Right forelimb (tissue), 1 donor: ENCODE data around the gene LPAR3.
A peak's percentile ranks its signal among the peaks of the same experiment; 100 is the strongest.

Experiments
- DNase-seq: peaks from one replicate; pipeline ENCODE4 v3.0.0-alpha.2; 2018

LPAR3 gene

GRCh38 chr1:84855691-84856630, 37.0 kb downstream of the LPAR3 start:
- no peak for DNase-seq

DNA sequence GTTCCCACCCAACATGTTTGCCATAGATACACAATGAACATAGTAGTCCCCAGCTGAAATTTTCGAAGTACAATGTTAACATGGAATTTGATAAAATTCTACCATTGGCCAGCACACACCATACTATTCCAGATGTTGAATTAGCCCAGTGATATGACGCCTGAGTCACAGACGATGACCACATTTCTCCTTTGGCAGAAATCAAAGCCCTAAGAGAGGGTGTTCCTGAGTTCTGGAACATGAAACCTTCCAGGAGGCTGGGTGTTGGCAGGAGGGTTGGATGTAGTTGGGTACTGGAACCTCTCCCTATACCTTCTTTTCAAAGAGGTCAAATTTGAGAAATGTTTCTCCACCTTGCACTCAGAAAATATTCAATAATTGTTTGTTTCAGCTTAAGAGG, 37.8 kb downstream of the LPAR3 start:
- no peak for DNase-seq

DNA sequence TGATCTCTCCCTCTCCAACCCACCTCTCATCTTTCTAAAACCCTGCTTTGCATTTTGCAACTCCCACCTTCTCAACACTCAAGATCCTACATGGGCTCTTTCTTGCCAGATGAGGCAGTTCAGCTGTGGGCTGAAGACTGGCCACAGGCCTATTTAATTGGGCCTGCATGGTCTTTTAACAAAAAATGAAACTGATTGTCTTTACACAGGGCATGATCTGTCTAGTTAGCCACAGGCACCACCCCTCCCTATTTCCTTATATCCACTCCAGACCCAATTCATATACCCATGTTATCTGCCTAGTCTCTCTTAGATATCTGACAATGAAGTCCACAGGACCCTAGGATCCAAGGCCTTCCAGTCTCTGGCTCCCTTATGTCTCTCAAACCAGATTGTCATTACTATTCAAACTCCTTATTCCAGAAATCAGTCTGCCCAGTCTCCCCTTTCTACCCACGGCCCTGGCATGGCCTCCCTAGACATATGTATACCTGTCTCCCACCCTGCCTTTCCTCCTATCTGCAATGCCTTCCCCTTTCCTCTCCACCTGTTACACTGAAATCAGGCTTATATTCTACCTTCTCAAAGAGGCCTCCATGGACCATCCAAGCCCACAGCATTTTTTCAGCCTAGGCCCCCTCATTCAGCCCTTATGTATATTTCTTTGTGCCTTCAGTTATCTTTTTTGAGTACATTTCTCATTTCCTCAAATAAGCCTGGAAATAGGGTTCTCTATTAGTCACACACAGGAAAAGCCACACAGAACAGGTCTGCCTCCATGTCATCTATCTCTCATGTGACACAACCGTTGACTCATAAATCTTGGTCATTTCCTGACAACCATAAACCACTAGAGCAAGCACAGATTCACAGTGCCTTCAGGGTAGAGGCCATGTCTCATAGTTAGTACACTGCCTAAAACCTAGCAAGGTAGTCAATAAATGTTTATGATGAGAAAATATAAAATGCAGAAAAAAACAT, 39.0 kb downstream of the LPAR3 start:
- no peak for DNase-seq

DNA sequence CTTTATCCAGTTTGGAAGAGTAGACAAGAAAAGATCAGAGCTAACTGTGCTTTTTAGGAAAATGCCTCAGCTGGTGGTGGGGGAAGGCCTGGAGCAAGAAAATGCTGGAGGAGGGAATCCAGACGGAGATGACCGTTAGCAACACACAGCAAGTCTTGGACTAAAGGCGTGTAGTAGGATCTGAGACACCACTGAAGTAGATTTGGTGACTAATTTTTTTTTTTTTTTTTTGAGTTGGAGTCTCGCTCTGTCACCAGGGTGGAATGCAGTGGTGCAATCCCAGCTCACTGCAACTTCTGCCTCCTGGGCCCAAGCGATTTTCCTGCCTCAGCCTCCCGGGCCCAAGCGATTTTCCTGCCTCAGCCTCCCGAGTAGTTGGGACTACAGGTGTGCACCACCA, 41.2 kb downstream of the LPAR3 start:
- no peak for DNase-seq

DNA sequence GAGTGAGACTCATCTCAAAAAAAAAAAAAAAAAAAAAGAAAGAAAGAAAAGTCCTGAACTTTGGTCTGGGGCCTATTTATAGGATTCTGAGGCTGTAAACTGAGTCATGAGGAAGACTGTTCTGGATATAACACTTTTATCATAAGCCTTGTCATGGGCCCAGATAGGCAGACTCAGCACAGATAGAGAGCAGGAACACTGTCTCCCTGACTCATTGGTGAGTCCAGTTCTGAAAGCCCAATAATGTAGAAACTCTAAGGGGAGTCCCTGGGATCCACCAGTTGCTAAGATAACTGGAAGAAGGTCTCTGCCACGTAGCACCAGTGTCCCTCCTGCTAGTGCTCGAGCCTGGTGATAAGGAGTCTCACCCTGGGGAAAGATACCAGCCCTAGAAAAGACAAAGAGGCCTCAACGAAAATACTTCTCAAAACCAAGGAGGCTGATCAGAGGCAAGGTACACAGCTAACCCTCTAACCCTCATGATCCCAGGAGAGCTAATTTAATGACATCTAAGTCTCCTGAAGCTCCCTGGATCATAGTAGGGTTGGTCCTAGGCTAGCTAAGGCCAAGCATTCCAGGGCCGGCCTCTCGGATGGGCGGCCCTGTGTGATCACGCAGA, 43.5 kb downstream of the LPAR3 start:
- no peak for DNase-seq

DNA sequence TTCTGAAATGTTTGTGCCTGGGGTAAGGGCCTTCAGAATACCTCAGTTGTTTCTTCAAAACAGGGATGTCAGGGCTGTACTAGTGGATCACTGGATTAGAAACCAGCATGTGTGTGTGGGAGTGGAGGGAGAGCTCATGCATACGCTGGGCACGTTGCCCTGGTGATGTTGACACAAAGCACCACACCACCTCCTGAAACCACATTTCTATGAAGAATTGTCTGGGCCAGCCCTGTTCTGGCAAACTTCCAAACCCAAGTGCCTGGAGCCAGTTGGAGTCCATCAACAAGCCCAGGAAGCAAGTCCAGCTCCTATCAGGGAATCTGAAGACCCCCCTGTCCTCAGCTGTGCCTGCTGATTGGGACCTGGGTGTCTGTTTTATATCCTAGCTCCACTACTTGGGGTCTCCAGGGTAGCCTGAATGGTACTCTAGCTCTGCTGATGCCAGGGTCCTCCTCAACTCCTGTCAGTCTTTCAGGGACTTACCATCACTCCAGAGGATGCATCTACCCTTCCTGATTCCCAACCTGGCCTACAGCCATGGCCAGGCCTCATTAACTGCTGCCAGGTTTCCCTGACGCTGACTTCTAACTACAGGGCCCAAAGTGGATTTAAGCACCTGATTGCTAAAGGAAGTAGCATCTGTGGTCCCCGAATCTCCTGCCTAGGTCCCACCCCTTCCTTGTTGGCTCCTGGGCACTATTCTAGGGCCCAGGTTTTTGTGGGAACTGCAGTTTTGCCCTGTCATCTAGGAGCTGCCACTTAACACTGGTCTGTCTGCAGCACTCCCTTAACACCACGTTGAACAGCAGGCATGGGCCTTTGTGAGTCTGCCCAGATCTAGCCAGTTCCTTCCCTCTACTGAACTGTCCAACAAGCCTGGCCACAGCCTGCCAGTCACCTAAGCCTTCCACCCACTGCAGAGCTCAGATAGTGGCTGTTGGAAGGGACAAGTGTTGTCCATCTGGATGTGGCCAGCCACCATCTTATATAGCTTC, 45.5 kb downstream of the LPAR3 start:
- peak; percentile 60 for DNase-seq

DNA sequence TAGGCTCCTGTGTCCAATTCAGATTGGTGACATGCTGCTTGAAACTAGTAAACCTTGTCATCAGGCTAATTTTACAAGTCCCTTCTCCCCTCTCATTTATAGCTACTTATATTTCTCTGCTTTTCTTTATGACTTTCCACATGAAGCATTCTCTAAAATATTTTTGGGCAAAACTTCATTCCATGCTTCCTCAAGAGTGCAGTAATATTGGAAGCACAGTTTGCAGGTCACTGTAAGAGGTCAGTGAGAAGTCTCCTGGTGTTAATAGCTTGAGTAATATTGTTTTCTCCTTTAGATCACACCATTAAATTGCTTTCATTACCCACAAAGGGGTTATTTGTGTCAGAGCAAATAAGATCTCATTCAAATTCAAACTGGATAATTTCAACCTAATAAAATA, 46.6 kb downstream of the LPAR3 start:
- no peak for DNase-seq

DNA sequence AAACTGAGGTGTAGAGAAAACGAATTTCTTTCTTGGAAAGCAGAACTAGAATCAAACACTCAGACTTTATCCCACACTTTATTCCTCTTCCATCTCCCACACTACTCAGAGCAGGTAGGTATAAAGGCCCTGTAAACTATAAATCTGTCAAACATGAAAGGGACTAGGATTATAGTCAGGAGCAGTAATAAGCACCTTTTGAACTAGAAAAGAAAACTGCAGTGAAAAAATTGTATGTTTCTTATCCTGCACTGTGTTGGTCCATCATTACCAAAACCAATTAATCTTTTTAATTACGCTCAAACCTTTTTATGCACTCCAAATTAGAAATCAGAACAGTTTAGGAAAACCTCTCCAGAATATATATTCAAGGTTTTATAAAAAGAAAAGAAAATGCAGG, 47.6 kb downstream of the LPAR3 start:
- no peak for DNase-seq

GRCh38 chr1:84844094-84844493, 48.9 kb downstream of the LPAR3 start:
- DNase-seq, result no peak

DNA sequence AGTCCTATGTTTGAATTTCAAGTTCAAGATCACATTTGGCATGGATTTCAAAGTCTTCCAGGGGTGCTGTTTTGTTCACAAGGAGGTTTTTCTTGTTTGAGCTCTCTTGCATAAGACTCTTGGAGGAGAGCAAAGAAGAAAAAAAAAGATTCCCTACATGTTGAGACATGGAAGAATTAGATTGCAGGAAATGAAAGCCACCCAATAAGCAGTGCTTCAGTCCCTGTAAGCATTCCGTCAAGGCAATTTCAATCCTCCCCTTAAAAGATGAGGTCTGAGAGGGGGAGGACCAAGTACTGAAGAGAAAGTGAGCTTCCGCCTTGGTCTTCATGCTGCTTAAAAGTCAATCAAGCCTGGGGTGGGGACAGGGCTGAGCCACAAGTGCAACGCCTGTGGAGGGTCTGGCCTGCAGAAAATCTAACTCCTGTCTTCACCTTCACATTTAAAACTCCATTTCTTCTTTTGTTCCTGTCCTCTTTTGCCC, 50.2 kb downstream of the LPAR3 start:
- no peak for DNase-seq

GRCh38 chr1:84841971-84842370, 51.0 kb downstream of the LPAR3 start:
- no peak for DNase-seq

- DNase-seq, result no peak
Measured at GRCh38 chr1:84840346-84840745, 52.7 kb downstream of the LPAR3 start.

DNA sequence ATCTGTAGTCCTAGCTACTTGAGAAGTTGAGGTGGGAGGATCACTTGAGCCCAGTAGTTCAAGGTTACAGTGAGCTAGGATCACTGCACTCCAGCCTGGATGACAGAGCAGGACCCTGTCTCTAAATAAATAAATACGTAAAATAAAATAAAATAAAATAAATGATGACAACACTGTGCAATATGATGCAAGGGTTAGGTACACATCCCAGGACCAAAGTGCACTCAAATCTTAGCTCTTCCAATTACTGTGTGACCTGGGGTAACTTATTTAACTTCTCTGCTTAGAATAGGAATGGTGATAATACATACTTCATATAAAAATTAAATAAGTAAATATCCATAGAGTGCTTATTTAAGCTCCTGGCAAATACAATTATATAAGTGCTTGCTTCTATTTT, 53.5 kb downstream of the LPAR3 start:
- DNase-seq, result no peak

DNA sequence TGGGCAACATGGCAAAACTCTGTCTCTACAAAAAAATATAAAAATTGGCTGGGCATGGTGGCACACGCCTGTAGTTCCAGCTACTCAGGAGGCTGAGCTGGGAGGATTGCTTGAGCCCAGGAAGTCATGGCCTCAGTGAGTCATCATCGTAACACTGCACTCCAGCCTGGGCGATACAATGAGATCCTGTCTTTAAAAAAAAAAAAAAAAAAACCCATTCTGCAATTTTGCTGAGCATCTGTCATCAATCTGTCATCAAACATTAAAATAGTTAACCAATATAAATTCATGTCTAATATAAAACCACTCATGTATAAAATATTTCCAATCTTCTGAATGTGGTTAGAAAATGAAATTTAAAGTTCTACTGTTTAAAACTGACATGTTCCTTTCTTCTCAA, 56.9 kb downstream of the LPAR3 start:
- DNase-seq, result no peak

DNA sequence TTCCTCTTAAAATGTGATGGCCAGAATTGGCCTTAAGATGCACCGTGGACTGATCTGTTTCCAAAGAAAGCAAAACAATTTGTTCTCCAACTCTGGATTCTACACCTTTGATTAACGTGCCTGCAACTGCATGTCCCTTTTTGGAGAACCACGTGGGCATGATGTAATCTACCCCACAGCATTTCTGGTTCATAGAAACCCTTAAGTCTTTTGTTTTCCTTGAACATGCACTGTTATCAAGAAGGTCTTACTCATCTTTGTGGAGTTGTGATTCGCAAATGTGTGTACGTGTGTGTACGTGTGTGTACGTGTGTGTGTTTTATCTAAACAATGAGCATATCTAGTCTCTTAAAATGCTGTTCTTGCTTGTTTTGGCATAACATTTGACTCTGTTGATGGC, 57.8 kb downstream of the LPAR3 start:
- DNase-seq, result no peak

DNA sequence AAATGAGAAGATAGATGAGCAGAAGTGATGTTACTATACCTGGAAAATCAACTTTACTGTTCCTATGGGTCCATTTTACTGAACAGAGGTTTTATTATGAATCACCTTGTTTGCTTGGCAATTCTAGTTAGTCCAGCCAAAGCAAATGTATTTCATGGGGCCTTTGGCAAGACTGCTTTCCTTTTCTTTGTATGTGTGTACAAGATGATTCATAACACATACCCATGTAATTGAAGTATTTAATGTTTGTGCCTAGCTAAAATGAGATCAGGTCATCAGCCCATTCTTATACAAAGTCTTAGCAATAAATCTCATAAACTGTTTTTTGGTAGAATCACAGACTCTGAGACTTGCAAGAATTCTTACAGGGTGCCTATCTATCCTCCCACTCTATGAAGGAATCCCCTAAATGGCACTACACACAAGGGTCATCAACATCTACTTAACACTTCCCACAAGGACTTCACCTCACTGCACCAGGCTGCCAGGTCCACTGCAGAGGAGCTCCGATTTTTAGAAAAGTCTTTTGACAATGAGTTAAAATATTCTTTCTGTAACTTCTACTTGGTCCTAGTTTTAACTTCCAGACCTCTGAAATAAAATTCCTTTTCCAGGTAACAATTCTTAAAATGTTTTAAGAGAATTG, 58.5 kb downstream of the LPAR3 start:
- no peak for DNase-seq

- no peak for DNase-seq
Measured at GRCh38 chr1:84833194-84833593, 59.8 kb downstream of the LPAR3 start.

DNA sequence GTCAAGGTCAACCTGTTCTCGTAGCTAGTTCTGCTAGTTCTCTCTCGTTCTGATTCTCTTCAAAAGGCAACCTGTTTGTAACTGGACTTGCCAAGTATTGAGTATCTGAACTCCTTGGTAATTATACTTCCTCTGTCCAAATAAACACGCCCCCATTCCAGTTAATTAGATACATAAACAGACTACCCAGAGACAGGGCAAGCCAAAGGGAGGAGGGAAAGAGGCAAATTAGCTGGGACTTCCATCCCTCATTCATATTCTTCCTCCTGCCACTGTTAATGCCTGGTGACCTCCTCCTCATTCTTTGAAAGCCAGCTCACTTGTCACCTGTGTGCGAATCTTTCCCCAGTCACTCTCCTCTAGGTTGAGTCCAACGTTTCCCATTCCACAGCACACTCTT, 62.9 kb downstream of the LPAR3 start:
- no peak for DNase-seq

- no peak for DNase-seq
Measured at GRCh38 chr1:84827976-84828375, 65.0 kb downstream of the LPAR3 start.

GRCh38 chr1:84827555-84827954, 65.5 kb downstream of the LPAR3 start:
- DNase-seq, result no peak

DNA sequence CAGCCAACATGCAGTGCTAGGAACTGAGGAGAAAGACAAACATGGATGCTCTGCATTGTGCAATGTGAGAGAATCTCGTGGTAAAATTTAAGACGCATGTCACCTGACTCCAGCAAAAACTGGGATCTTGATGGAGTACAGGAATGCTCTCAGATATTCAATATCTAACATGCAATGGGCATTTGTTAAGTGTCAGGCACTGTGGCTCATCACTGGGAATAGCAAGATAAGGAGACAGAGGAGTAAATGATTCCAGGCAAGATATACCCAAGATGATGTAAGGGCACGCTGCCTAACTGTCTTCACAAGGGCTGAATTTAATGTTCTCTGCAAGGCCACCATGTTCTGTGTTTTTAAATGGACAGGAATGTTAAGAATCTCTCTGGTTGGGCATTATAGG, 67.8 kb downstream of the LPAR3 start:
- DNase-seq, result no peak
